ENCODE results near the gene PTPRE. TPM values are rescaled to one million over a fixed set of nuclear protein-coding genes. Genes with fewer than 3 reads are reported as not detected.

Gene PTPRE
- total and polyA plus RNA-seq, 2 of the 4 experiments (the other 2 are of a cell fraction) = 0.34 to 0.54 TPM

GRCh38 chr10:127874671-127875448, 32.0 kb upstream of the PTPRE start:
- Histone ChIP-seq H3K18ac (ENCODE audit: low read depth, low read length) (no peak overlapping the region), H3K56ac (ENCODE audit: extremely low read depth, insufficient read depth, low read length) (no peak overlapping the region), H3K4me1 (ENCODE audit: control insufficient read depth, insufficient read depth, low read length) (no peaks in the 10 kb centered on the region), H2AK5ac (ENCODE audit: low read depth, low read length) (no peak overlapping the region), H3K79me1 (ENCODE audit: low read depth in 1 of 2, low read length in 2 of 2) (no peaks in the 10 kb centered on the region), H3K9me3 (ENCODE audit: control insufficient read depth, insufficient read depth, low read length) (0 out of 2 replicates have a peak, but pooled peaks cover 4% of the 10 kb centered on the region), H3K4me3 (ENCODE audit: insufficient read depth, low read depth, low read length) (no peak overlapping the region), H3K9ac (ENCODE audit: low read depth, low read length) (no peak overlapping the region), H2AFZ (replicated peaks; ENCODE audit: low read length, poor library complexity) (no peak overlapping the region), H2BK20ac (ENCODE audit: low read depth, low read length) (no peak overlapping the region), H3K4me2 (ENCODE audit: low read depth, low read length) (no peak overlapping the region), H3K14ac (replicated peaks; ENCODE audit: low read depth, low read length) (no peak overlapping the region), H4K91ac (ENCODE audit: insufficient read depth, low read depth, low read length) (no peak overlapping the region), H3K4ac (ENCODE audit: low read depth, low read length) (no peak overlapping the region), H2BK15ac (ENCODE audit: low read depth, low read length) (no peak overlapping the region), H4K8ac (ENCODE audit: low read depth in 2 of 2, low read length in 2 of 2) (no peak overlapping the region), H2BK120ac (ENCODE audit: low read depth, low read length) (no peak overlapping the region), H4K20me1 (ENCODE audit: insufficient read depth, low read length) (no peaks in the 10 kb centered on the region), H3K23ac (ENCODE audit: low read depth, low read length) (no peak overlapping the region), H3K27ac (ENCODE audit: insufficient read depth, low read length) (no peak overlapping the region), H3K27me3 (ENCODE audit: control insufficient read depth, insufficient read depth, low read length) (no peaks in the 10 kb centered on the region; the same call in 1 of the 2 replicates), H2AK9ac (replicated peaks; ENCODE audit: low read depth, low read length, poor library complexity) (no peak overlapping the region), H2BK5ac (ENCODE audit: low read depth, low read length, poor library complexity, severe bottlenecking) (no peak overlapping the region), H4K5ac (ENCODE audit: low read depth, low read length) (no peak overlapping the region), H3K36me3 (ENCODE audit: control insufficient read depth, insufficient read depth, low read length) (no peaks in the 10 kb centered on the region), H3K9me1 (ENCODE audit: insufficient read depth, low read length) (no peaks in the 10 kb centered on the region)
- in situ Hi-C loops (cut with MboI; ENCODE audit: low sequenced_read_pairs) (no loop called here), dilution Hi-C loops (cut with HindIII; ENCODE audit: low sequenced_read_pairs, unreplicated experiment) (no loop called here), intact Hi-C loops (cut with micrococcal nuclease) (no loop called here)
- TF ChIP-seq MAZ (IDR thresholded peaks at IDR 0.05; ENCODE audit: borderline replicate concordance, low read depth, low read length) = no peak
- no peak for TF ChIP-seq CEBPB (IDR thresholded peaks at IDR 0.05; ENCODE audit: low read depth, low read length)
- TF ChIP-seq USF2 (IDR thresholded peaks at IDR 0.05; ENCODE audit: low read depth, low read length) = no peak
- no peak for TF ChIP-seq BHLHE40 (IDR thresholded peaks at IDR 0.05; ENCODE audit: low read depth, low read length)
- no peak for TF ChIP-seq MAFK (IDR thresholded peaks at IDR 0.05; ENCODE audit: low read depth, low read length)
- no peak for TF ChIP-seq RAD21 (IDR thresholded peaks at IDR 0.05; ENCODE audit: low read length)
- no peak for TF ChIP-seq POLR2A (IDR thresholded peaks at IDR 0.05; ENCODE audit: low read depth, low read length)
- TF ChIP-seq ELK1 (IDR thresholded peaks at IDR 0.05; ENCODE audit: borderline replicate concordance, low read depth, low read length) = no peak
- TF ChIP-seq CHD1 (IDR thresholded peaks at IDR 0.05; ENCODE audit: low read depth, low read length) = no peak
- TF ChIP-seq MXI1 (IDR thresholded peaks at IDR 0.05; ENCODE audit: borderline replicate concordance, low read depth, low read length) = no peak
- TF ChIP-seq SMC3 (IDR thresholded peaks at IDR 0.05; ENCODE audit: low read depth, low read length) = no peak
- no peak for TF ChIP-seq FOS (IDR thresholded peaks at IDR 0.05; ENCODE audit: low read depth, low read length)
- TF ChIP-seq NFE2L2 (IDR thresholded peaks at IDR 0.05; ENCODE audit: low read depth, low read length) = no peak
- TF ChIP-seq, protein P1, sequence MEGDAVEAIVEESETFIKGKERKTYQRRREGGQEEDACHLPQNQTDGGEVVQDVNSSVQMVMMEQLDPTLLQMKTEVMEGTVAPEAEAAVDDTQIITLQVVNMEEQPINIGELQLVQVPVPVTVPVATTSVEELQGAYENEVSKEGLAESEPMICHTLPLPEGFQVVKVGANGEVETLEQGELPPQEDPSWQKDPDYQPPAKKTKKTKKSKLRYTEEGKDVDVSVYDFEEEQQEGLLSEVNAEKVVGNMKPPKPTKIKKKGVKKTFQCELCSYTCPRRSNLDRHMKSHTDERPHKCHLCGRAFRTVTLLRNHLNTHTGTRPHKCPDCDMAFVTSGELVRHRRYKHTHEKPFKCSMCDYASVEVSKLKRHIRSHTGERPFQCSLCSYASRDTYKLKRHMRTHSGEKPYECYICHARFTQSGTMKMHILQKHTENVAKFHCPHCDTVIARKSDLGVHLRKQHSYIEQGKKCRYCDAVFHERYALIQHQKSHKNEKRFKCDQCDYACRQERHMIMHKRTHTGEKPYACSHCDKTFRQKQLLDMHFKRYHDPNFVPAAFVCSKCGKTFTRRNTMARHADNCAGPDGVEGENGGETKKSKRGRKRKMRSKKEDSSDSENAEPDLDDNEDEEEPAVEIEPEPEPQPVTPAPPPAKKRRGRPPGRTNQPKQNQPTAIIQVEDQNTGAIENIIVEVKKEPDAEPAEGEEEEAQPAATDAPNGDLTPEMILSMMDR (conservative IDR thresholded peaks at IDR 0.05; ENCODE audit: low read depth, low read length) = no peak
- no peak for TF ChIP-seq RCOR1 (IDR thresholded peaks at IDR 0.05; ENCODE audit: insufficient replicate concordance, low read length)
- no peak for TF ChIP-seq RFX5 (IDR thresholded peaks at IDR 0.05; ENCODE audit: low read depth, low read length)
- no peak for DNase-seq
- WGBS, 2 experiments (ENCODE audit: extremely low coverage in 2 of 2, insufficient read length in 1 of 2) = no CpG with 5 or more reads among the region's 11 CpGs
- no TSS peak for BruUV-seq (replicated peaks)
- ATAC-seq (ENCODE audit: low read depth) = no peak
- ChIA-PET CTCF (no interaction called here), POLR2A (ENCODE audit: unreplicated experiment) (no interaction called here)
